Bronchial epithelial cell (primary cell): ENCODE results near the gene NRIP3. TPM values are rescaled to one million over a fixed set of nuclear protein-coding genes. Genes with fewer than 3 reads are reported as not detected.
"Not testable (repeated sequence)": the region's sequence is repeated elsewhere in the genome, so short reads cannot be mapped to it uniquely, and the experiment has no call there.

Experiments used
- DNase-seq: peaks from one replicate; pipeline ENCODE4 v3.0.0-alpha.2; 2010; ENCODE audit warnings: low read depth
- FAIRE-seq: peaks from 2 replicates; lab custom pipeline; 2011; peaks lifted over from hg19 to GRCh38; lab: Jason Lieb, UNC
- H3K27me3 ChIP-seq: 2 replicates; pipeline ENCODE4 v1.5.1; 2011; ENCODE audit warnings: low read length; ENCODE audit not compliant: control insufficient read depth, insufficient read depth
- H3K36me3 ChIP-seq: 2 replicates; pipeline ENCODE4 v1.5.1; 2011; ENCODE audit warnings: low read length; ENCODE audit not compliant: control insufficient read depth, insufficient read depth
- H3K4me3 ChIP-seq: 2 replicates; pipeline ENCODE4 v1.5.1; 2011; ENCODE audit warnings: mild to moderate bottlenecking, low read depth, low read length, control low read depth
- total RNA-seq: library from RNA; depleted of rRNA; stranded (reverse); fragments of >200 nt; gene quantifications from 2 replicates; pipeline ENCODE4 v1.2.1, GENCODE V29; 2014
- TF ChIP-seq, protein P1 (sequence below): IDR thresholded peaks from 2 replicates; pipeline ENCODE4 v1.5.1; 2011; ENCODE audit warnings: mild to moderate bottlenecking, moderate library complexity, low read length, control low read depth, inconsistent platforms; ENCODE audit not compliant: insufficient read depth, severe bottlenecking

NRIP3 gene
- total RNA-seq, 1 donor from 2014 or later = 1.6 TPM

DNA sequence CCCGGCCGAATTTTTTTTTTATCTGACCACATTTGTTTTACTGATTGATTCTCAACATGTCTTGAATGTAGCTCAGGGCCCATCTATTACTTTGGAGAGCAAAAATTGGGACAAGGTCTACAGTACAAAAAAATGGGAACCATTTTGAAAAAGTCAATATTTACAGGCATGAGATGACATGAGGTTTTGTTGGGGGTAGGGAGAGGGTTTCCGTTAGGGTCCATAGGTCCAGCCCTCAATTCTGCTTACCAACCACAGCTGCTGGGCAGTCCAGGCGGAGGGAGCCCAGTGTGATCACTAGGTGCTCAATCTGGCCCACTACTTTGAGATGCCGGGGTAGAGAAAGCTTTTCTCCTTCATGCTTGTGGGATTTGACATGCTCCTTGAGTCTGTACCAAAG is 18.3 kb downstream of the NRIP3 start:
- Histone ChIP-seq H3K36me3 (no peaks in the 10 kb centered on the region), H3K4me3 (no peak overlapping the region), H3K27me3 (no peaks in the 10 kb centered on the region)
- DNase-seq (no peak), FAIRE-seq (no peak)
- TF ChIP-seq, protein P1, sequence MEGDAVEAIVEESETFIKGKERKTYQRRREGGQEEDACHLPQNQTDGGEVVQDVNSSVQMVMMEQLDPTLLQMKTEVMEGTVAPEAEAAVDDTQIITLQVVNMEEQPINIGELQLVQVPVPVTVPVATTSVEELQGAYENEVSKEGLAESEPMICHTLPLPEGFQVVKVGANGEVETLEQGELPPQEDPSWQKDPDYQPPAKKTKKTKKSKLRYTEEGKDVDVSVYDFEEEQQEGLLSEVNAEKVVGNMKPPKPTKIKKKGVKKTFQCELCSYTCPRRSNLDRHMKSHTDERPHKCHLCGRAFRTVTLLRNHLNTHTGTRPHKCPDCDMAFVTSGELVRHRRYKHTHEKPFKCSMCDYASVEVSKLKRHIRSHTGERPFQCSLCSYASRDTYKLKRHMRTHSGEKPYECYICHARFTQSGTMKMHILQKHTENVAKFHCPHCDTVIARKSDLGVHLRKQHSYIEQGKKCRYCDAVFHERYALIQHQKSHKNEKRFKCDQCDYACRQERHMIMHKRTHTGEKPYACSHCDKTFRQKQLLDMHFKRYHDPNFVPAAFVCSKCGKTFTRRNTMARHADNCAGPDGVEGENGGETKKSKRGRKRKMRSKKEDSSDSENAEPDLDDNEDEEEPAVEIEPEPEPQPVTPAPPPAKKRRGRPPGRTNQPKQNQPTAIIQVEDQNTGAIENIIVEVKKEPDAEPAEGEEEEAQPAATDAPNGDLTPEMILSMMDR = no peak

DNA sequence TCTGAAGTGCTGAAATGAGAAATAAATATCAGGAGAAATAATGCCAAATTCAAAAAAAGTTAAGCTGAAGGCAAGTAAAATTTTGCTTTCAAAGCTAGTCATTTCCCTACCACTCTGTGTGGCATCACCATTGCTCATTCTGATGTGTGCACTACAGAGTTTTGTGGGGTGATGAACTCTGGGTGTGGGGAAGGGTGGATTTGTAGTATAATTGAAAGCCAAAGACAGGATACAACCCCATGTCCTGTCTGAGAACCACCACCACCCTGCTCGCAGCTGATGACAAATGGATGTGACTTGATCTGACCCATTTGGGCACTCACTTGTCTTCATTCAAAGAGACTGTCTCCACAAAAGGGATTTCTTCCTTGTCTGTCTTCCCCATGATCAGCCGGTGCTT is 20.2 kb downstream of the NRIP3 start:
- no peak for DNase-seq
- no peaks in the 10 kb centered on the region for H3K36me3 ChIP-seq
- TF ChIP-seq, protein P1 = no peak
- no peak overlapping the region for H3K4me3 ChIP-seq
- FAIRE-seq = no peak
- H3K27me3 ChIP-seq = no peaks in the 10 kb centered on the region

DNA sequence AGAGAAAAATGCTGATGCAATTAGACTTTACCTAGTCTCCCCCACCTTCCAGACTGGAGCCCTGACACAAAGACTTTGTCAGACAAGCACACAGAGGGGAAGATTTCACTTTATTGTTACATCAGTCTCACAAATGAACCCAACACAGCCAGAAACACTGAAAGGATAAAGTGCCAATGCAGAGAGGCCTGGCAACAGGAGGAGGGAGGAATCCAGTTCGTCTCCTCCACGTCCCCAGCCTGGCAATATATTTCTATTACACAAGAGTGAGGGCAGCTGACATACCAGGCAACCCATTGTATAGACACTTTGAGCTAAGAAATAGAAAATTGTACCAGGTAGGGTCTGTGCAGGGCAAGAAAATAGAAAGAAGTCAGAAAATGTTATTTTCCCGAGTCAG is 23.3 kb downstream of the NRIP3 start:
- FAIRE-seq = no peak
- TF ChIP-seq, protein P1 = no peak

DNA sequence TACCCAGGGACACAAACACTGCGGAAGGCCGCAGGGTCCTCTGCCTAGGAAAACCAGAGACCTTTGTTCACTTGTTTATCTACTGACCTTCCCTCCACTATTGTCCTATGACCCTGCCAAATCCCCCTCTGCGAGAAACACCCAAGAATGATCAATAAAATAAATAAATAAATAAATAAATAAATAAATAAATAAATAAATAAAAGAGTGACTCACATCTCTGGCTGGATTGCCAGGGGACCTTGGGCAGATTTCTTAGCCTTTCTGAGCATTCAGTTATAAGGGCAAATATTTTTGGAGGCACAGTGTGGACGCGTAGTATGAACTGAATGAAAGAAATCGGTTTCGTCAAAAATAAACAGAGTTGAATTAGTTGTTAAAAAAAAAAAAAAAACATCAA is 24.4 kb downstream of the NRIP3 start:
- H3K27me3 ChIP-seq, H3K36me3 ChIP-seq, DNase-seq, H3K4me3 ChIP-seq, FAIRE-seq: not testable (repeated sequence)

More for the DNA sequence above, 23.3 kb downstream of the NRIP3 start:
- Histone ChIP-seq H3K27me3 (no peaks in the 10 kb centered on the region), H3K4me3 (no peak overlapping the region), H3K36me3 (no peaks in the 10 kb centered on the region)
- DNase-seq = no peak

DNA sequence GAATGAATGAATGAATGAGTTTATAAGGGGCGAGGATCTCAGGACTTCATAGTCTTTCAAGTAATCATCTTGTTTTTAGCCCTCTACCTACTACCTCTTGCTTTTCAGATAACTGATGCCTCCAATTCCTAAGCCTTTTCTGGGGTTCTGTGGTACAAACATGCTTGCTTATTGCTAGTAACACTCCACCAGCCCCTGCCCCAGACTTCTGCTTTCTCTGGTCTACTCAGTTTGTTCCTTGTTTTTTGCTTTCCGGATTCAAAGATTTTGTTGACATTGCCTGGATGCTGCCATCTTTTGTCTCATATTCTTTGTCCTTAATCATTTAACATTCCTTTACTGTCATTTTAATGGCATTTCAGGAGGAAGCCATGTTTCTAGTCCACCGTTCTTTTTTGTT is 30.7 kb downstream of the NRIP3 start:
- Histone ChIP-seq H3K36me3 (no peaks in the 10 kb centered on the region), H3K27me3 (no peaks in the 10 kb centered on the region), H3K4me3 (no peak overlapping the region)
- DNase-seq (no peak), FAIRE-seq (no peak)
- TF ChIP-seq, protein P1 = no peak

DNA sequence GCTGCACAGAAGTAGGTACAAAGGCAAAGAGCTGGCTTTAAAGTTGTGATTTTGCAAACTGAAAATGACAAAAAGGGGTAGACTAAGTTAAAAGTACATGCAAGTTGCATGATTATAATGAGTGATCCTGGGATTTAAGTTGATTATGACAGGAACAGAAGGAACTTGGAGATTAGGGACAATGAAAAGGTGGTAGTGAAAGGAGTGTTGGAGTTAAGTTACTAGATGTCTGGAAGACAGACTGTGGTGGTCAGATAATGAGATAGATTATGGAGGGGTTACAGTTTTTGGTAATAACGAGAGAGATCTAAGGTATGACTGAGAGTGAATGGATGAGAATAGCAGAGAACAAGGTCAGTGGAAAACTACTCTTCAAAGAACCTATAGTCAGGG is 31.9 kb downstream of the NRIP3 start:
- Histone ChIP-seq H3K36me3 (no peaks in the 10 kb centered on the region), H3K4me3 (no peak overlapping the region), H3K27me3 (no peaks in the 10 kb centered on the region)
- TF ChIP-seq, protein P1 = no peak
- DNase-seq (no peak), FAIRE-seq (no peak)
